ENCODE measurements around the gene ZNF79. TPM values are rescaled to one million over a fixed set of nuclear protein-coding genes. Genes with fewer than 3 reads are reported as not detected.

Gene ZNF79
- total RNA-seq, 1 experiment from 2014 or later, result 11.6 TPM

- peaks cover 14% of the 10 kb centered on the region for H3K36me3 ChIP-seq (ENCODE audit: insufficient read depth, low read length, poor library complexity, severe bottlenecking)
- no peak for DNase-seq (ENCODE audit: low spot score)
- H3K27me3 ChIP-seq (replicated peaks; ENCODE audit: insufficient read depth, low read depth, low read length, poor library complexity), result no peaks in the 10 kb centered on the region
- no peak overlapping the region for H3K4me3 ChIP-seq (ENCODE audit: low read depth, low read length, poor library complexity, severe bottlenecking)
- intact Hi-C loops (cut with micrococcal nuclease; ENCODE audit: unreplicated experiment), result no loop called here
- H3K27ac ChIP-seq (ENCODE audit: low read depth, low read length, poor library complexity, severe bottlenecking), result no peak overlapping the region
- TF ChIP-seq, protein P1, sequence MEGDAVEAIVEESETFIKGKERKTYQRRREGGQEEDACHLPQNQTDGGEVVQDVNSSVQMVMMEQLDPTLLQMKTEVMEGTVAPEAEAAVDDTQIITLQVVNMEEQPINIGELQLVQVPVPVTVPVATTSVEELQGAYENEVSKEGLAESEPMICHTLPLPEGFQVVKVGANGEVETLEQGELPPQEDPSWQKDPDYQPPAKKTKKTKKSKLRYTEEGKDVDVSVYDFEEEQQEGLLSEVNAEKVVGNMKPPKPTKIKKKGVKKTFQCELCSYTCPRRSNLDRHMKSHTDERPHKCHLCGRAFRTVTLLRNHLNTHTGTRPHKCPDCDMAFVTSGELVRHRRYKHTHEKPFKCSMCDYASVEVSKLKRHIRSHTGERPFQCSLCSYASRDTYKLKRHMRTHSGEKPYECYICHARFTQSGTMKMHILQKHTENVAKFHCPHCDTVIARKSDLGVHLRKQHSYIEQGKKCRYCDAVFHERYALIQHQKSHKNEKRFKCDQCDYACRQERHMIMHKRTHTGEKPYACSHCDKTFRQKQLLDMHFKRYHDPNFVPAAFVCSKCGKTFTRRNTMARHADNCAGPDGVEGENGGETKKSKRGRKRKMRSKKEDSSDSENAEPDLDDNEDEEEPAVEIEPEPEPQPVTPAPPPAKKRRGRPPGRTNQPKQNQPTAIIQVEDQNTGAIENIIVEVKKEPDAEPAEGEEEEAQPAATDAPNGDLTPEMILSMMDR (conservative IDR thresholded peaks at IDR 0.05; ENCODE audit: low read depth, low read length), result no peak
- no peak for TF ChIP-seq EZH2 (IDR thresholded peaks at IDR 0.05; ENCODE audit: borderline replicate concordance, low read depth, low read length, poor library complexity, severe bottlenecking)
- no peaks in the 10 kb centered on the region for H3K9me3 ChIP-seq (ENCODE audit: low read depth, low read length, poor library complexity, severe bottlenecking)
- CTCF ChIA-PET, result no interaction called here
- BruUV-seq (replicated peaks), result no TSS peak
- H3K4me1 ChIP-seq (ENCODE audit: insufficient read depth, low read length, poor library complexity, severe bottlenecking), result peaks cover 8% of the 10 kb centered on the region
- POLR2A ChIA-PET (ENCODE audit: low non-redundant PET), result no interaction called here
These were observed 69.6 kb downstream of the ZNF79 start for GRCh38 chr9:127493592-127494303.

DNA sequence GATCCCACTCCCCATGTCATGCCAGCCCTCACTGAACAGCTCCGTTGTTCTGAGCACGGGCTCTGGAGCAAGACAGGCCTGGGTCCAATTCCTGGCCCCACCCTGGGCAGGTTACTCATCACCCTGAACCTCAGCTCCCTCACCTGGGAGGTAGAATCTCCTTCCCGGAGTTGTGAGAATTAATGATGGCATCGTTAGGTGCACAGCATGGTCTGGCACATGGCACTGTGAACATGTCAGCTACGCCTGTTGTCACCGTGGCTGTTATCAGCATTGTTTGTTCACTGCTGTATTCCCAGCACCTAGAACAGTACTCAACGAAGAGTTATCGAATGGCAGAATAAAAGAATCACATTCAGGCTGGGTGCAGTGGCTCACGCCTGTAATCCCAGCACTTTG is 70.1 kb downstream of the ZNF79 start:
- no peaks in the 10 kb centered on the region for H3K27me3 ChIP-seq (replicated peaks; ENCODE audit: insufficient read depth, low read depth, low read length, poor library complexity)
- BruUV-seq (replicated peaks), result no TSS peak
- DNase-seq (ENCODE audit: low spot score), result no peak
- intact Hi-C loops (cut with micrococcal nuclease; ENCODE audit: unreplicated experiment), result no loop called here
- no peak overlapping the region for H3K4me3 ChIP-seq (ENCODE audit: low read depth, low read length, poor library complexity, severe bottlenecking)
- H3K27ac ChIP-seq (ENCODE audit: low read depth, low read length, poor library complexity, severe bottlenecking), result no peak overlapping the region
- TF ChIP-seq, protein P1 (conservative IDR thresholded peaks at IDR 0.05; ENCODE audit: low read depth, low read length), result no peak
- TF ChIP-seq EZH2 (IDR thresholded peaks at IDR 0.05; ENCODE audit: borderline replicate concordance, low read depth, low read length, poor library complexity, severe bottlenecking), result no peak
- H3K4me1 ChIP-seq (ENCODE audit: insufficient read depth, low read length, poor library complexity, severe bottlenecking), result peaks cover 8% of the 10 kb centered on the region
- no peaks in the 10 kb centered on the region for H3K9me3 ChIP-seq (ENCODE audit: low read depth, low read length, poor library complexity, severe bottlenecking)
- POLR2A ChIA-PET (ENCODE audit: low non-redundant PET), result no interaction called here
- H3K36me3 ChIP-seq (ENCODE audit: insufficient read depth, low read length, poor library complexity, severe bottlenecking), result peaks cover 14% of the 10 kb centered on the region
- CTCF ChIA-PET, result no interaction called here

Other genes starting within 250 kb of the ZNF79 start
- 7.8 and 11.3 TPM in 2 replicates for gene GARNL3, start 159.6 kb upstream of the ZNF79 start, total RNA-seq (2021)
- gene SLC2A8, start 27.2 kb upstream of the ZNF79 start, total RNA-seq (2021), result 12.7 and 17.1 TPM in 2 replicates
- 1,114 and 1,120 TPM in 2 replicates for gene RPL12, start 27.0 kb downstream of the ZNF79 start, total RNA-seq (2021)
- gene LRSAM1, start 27.1 kb downstream of the ZNF79 start, total RNA-seq (2021), result 15.8 and 19.5 TPM in 2 replicates
- 10.9 and 12.6 TPM in 2 replicates for gene STXBP1, start 187.9 kb downstream of the ZNF79 start, total RNA-seq (2021)